GM03348 (cell line): Measurements from ENCODE around the gene SYTL5.

Source experiments
- DNase-seq: peaks from one replicate; pipeline ENCODE4 v3.0.0; 2012; ENCODE audit warnings: low spot score

SYTL5 gene

DNA sequence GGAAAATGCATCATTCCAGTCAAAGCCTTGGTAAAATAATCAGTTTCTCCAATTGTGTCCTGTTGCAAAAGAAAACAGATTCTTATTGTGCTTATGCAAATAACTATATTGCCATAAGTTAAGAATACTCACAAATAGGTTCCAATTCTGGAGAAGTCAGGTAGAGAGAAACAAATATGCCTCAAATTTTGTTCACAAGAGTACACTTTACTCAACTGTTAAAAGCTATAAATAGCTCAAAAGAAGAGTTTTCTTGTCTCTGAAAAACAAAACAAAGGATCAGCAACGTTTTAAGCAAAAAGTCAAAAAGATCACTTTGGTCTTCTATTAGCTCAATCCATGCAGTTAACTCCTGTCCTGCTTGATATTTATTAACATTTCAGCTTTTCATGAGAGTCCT lies 21.9 kb downstream of the SYTL5 start:
- no peak for DNase-seq

DNA sequence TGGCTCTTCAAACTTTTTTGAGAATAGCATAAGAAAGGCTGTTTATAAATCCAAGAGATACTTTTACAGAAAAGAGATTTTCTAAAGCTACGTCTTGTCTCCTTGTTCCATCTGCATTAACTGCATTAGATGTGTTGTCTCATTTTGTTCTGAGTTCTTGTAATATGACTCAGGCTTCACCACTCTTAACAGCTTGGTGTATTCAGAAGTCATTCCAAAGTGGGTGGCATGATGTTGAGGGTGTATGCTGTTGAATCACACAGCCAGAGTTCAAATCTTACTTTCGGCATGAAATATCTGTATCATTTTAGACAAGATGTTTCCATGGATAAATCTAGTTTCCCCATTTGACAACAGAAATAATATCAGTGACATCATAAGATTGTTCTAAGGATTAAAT lies 30.1 kb downstream of the SYTL5 start:
- DNase-seq: no peak

DNA sequence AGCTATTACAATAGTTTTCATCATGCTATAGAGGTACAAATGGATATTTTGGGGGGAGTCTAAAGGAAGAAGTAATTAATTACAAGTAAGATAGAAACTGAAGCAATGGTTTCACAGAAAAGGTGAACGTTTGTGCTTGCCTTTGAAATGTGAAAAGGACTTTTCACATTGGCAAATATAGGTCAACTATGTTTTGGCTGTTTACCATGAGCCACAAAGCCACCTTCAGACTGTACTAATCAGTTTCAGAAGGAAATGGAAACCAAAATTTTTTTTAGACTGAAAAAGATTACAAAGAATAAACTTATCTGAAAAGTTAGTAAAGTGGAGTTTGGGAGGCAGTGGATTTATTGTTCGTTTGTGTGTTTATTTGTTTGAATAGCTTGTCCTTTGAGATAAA lies 32.1 kb downstream of the SYTL5 start:
- no peak for DNase-seq

DNA sequence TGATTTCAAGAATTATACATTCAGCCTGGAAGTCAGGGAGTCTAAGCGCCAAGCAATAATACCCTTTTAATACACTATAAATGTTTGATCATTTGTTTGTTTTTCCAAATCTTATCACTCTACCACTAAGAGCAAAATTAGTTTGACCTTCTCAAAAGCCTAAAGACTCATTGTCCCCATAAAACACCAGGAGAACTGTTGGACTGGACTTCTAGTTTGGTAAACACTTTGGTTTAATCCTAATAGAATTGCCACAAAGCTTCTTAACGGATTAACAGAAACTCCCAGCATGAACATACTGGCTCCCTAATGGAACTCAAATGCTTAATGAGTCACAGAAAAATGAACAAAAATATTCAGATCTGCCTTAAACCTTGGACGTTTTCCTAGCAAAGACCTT lies 34.9 kb downstream of the SYTL5 start:
- no peak for DNase-seq

DNA sequence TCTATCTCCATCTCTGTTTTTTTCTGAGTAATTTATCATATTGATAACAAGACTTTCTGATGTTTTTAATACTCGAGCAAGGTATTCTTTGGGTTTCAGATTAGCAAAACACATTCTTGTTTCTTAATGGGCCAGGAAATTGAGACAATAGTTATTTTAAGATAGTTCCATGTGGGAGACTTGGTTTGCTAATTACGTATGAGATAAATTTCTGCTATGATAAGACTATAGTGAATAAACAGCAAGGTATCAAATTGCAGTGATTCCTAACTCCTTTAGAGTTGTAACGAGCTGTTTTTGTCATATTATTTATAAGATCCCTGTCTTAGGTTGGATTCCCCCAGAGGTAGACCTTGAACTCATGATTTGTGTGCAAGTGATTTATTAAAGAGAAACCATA lies 38.3 kb downstream of the SYTL5 start:
- no peak for DNase-seq

DNA sequence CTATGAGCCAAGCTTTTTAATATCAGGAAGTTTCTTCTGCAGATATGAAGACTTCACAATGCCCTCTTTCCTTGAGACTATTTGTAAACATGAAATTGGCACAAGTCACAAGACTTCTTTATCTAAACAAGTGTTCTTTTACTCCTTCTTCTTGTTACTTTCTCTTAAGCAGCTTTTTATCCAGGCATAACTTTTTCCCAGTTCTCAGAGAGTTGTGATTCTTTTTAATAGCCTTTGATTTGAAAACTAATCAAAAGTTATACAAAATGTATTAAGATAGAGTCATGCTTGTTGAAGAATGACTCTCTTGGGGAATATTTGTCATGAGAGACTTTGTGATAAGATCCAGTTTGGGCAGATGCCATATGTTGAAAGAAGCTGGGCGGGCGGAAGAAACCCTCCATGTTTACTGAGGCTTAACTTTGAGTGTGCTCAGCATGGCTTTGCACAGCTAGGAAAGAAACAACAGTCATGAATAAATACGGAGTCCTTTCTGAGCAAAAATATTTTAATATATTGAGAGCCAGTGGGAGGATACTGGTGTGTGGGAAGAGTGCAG lies 39.3 kb downstream of the SYTL5 start:
- DNase-seq: no peak

DNA sequence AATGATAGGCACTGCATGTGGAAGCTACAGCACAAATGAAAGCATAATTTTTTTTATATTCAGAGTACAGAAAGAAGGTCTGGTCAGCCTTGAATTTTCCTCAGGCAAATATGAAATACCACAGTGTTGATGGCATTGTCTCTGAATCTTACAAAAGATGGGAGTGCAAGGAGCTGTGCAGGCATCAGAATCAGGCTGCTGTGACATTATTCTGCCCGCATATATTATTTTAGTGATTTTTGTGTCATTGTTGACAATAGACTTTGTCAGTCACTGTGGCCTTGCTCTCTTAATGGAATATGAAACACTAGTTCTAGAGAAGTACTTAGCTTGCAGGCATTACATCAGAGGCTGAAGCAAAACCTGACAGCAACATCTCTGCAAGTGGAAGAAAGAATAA lies 42.5 kb downstream of the SYTL5 start:
- DNase-seq: no peak

DNA sequence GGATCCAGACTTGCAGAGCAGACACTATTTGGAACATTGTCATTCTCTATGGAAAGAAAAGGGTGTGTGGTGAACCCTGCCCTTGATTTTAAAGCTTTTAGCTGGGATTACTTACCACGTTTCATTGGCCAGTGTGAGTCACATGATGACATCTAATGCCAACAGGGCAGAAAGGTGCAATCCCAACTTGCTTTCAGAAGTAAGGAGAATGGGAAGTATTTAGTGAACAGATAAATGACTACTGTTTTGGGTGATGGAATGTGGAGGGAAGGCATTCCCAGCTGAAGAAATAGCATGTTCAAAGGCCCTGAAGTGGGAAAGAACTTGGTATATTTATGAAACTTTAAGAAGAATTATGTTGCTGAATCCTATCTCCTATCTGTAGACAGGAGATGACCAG lies 44.5 kb downstream of the SYTL5 start:
- no peak for DNase-seq

DNA sequence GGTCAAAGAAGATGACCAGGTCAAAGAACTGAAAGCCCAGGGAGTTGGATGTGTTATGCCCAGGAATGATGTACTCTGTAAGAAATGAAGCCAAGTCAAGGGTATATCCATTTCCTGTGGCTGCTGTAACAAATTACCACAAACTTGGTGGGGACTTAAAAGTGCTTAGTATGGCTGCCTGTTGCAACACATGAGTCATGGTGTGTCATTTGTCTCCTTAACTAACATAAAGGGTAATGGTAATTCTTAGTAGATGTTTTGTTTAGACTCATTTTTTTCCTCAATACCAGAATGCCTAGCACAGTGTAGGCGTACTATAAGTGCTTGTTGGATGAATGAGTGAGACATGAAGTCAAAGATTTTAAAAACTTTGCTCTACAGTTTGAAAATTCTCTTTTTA lies 45.7 kb downstream of the SYTL5 start:
- peak; percentile 8 for DNase-seq

DNA sequence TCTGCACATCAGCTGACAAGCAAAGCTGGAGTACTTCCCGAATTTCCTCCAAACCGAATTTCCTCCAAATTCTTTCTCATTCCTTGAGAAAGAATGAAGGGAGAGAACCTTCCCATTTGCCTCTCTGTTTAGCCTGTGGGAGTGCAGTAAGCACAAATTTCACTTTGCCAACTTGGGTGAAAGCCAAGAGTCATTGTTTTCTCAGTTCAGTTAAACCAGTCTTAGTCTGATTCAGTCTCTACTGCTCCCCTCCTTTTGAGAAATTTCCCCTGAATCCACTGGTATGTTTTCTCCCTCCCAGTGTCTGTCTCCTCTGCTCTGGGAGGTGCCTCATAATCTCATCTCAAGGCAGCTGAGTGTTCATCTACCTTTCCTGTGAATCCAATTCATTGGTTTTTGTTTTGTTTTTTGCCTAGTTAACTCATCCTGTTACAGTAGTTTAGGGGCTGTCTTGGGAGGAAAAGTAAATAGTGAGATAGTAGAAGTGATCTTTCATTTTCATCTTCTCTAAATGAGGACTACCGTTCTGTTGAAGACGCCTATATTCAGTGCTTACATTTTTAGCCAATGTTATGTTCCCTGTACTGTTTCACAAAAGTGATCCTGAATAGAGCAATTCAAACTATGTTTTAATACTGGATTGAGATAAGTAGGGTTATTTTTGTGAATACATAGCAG lies 49.0 kb downstream of the SYTL5 start:
- DNase-seq: no peak

DNA sequence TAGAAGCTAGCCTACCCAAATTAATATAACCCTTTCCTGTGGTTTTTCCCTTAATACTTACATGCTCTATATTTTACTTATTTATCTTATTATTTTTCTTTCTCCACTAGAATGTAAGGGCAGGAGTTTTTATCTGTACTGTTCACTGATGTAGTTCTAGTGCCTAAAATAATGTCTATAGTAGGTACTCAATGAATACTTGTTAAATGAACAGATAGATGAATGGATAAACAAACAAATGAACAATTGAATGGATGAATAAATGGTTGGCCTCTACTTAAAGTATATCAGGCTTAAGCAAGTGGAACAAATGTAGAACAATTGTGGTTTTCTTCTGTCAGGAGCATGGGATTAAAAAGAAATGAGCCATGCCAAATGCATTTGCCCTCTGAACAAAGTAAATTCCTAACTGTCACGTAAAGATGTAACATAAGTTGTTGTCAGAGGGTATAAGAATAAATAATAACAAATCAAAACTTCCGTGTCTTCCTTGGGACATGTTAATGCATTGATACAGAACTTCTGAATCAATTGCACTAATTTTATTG lies 54.1 kb downstream of the SYTL5 start:
- no peak for DNase-seq

DNA sequence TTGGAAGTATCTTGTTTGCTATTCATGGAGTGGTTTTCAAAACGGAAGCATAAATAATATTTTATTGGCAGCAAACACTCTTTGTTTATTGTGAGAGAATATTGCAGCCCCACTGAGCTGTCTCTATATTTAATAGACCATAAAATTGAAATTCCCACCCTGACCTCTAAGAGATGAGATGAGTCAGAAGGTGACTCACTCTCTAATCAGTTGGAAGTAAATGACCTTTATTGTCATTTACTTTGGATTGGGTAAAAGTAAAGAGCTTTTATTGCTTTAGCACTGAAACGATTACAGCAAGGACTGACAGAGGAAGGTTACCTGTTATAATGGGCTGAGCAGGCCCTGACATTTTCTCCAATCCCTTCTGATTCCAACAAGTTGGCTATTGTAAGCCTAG lies 55.0 kb downstream of the SYTL5 start:
- DNase-seq: no peak

DNA sequence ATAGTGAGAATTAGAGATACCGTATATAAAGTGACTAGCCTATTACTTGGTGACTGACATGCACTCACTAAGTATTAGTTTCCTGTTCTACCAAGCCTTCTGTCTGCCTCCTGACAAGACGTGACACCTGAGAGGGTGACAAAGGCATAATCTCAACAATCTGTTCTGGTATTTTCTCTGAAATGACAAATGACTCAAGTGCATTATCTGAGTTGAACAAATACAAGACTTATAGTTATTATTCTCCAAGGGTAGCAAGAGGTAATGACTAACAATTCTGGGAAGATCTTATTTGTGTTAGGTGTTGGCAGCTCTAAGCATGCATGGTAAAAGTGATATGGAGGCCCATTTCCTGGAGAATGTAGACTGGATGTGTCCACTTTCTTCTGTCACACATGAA lies 60.6 kb downstream of the SYTL5 start:
- DNase-seq: no peak

DNA sequence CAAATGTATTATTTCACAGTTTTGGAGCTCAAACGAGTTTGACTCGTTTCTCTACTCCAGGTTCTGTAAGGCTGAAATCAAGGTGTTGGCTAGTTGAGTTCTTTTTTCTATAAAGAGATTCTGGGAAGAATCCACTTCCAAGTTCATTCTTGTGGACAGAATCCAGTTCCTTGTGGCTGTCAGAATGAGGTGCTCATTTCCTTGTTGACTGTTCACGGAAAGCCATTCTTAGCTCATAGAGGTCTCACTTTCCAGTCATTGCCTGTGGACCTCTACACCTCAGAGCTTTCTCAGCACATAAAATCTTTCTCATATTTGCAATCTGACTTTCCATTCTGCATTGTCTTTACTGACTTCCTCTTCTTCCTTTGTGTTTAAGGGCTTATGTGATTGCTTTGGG lies 62.9 kb downstream of the SYTL5 start:
- DNase-seq: no peak

DNA sequence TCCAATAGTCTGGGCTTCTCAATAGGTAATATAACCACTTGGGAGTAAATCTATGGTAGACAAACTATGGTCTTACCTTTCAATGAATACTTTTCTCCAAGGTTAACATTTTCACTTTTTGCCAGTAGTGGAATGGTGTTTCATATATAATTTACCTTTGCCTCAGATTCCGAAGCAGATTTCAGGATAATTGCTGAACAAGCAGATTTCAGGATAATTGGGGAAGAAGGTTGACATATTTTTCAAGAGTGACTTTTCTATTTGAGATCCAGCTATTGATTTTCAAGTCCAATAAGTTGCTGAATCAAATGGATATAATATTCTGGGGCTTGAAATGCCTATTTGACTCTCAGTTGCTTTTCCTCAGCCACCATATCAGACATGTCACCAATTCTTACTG lies 63.6 kb downstream of the SYTL5 start:
- no peak for DNase-seq

DNA sequence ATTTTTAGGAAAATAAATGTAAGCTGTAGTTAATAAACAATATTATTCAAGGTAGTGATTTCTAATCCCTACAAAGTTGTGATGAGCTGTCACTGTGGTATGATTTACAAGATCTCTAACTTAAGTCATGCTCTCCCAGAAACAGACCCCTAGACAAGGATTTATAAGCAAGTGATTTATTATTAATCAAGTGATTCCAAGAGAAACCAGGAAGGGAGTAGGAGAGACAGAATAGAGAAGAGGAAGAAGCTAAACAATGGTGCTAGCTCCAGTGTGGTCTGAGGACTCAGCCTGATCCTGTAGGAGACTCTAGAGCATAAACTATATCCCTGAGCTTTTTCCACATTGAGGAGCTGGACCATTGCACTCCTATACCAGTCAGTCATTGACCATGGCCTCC lies 73.1 kb downstream of the SYTL5 start:
- DNase-seq: no peak

DNA sequence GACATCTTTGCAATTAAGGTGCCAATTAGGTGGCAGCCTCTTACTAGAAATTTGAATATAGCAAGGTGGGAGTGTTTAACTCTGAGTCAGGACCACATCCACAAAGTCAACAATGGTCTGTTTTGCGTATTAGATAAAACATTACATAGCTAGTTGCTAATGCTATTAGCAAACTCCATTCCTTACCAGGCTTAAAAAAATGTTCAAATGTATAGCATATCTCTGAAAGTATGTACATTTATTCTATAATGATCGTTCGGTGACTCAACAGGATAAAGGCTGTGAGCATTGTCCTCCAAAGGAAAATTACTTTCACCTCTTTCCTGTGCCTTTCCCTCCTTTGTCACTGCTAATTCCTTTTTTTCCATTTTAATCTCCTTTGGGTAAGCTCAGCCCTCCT lies 74.5 kb downstream of the SYTL5 start:
- no peak for DNase-seq

DNA sequence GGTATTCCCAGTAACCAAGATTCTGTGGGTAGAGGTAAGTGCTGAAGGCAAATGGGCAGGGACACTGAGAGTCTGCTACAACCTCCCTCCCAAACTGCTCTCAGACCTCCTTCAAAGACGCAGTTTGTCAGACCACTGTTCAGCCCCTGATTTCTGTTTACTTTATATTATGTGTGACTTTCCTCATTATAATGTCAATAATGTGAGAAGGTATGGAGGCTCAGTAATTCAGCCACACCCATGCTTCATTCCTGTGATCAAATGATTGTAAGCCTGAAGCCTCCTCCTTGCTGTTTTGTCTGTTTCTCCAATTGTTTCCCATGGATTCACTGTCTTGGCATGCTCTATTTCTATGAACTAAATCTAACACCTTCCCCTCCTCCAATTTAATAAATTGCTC lies 75.6 kb downstream of the SYTL5 start:
- DNase-seq: no peak

DNA sequence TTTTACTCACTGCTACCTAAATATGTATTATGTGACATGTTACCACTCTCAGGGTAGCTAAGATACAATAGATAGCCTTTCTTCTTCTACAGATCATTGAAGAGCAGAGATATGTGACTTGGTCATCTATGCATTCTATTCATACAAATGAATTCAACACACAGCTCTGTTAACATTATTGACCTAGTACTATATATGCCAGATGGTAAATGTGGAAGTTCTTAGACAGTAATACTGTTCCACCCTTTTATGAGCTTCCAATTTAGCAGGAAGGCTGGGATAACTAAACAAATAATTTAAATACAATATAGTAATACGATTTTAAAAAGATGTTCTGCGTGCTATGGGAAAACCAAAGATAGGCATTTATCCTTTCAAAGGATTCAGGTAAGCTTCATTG lies 76.0 kb downstream of the SYTL5 start:
- no peak for DNase-seq

DNA sequence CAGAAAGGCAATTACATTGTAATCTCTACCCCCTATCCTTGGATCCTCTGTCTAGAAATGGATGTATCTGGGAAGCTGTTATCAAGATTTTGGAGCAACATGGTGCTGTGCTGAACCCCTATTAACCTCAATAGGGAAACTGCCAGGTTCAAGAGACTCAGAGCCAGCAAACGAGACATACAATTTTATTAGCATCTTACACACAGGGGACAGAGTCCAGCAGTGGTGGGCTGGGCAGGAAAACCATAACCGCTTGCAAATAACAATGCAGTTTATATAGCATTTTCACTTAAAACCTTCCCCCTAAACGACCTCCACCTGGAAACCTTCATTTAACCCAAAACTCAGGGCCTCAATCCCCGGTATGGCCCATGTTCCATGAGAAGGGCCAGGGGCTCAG lies 79.5 kb downstream of the SYTL5 start:
- DNase-seq: no peak

DNA sequence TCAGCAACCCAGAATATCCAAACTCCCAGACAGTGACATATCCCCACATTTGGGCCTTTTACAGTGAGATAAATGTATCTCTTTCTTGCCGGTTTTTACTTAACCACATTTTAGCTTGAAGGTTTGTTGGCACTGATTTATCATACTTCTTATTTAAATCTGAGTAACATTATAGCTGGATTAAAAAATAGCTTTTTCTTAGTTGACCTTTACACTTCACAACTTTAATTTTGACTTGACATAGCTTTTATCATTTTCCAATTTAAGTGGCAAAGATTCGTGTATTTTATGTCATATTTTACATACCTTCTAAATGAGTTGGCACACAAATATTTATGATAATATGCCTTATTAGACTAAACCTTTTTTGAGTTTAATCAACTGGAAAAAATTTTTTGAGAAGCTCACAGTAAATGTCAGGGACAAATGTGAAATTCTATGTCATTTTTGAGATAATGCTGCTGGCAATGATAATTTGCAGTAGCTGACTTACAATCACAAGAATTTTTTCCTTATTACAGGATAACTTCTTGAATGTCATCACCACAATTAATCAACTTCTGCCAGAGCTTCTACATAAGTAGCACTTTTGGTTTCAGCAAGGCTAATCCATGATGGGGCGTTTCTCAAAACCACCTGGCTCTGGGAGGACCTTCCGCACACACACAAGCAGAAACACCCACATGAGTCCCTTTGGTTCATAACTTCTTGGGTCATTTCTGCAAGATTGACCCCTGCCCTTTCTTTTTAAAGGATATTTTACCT lies 80.3 kb downstream of the SYTL5 start:
- DNase-seq: no peak

DNA sequence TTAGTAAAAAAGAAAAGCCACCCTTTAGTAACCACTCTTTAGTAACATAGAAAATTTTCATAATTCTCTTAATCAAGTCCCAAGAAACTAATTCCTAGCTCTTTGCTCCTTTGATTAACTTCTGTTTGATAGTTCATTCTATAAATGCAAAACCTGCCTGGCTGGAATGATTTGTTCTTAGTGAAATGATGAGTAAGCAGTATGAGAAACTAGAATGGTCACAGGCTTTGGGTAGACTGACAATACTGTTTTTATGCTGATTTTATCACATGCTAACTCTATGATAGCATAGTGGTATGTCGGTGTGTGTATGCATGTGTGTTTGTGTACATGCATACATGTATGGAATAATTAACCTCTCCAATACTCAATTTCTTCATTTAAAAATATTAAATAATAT lies 81.2 kb downstream of the SYTL5 start:
- DNase-seq: no peak

DNA sequence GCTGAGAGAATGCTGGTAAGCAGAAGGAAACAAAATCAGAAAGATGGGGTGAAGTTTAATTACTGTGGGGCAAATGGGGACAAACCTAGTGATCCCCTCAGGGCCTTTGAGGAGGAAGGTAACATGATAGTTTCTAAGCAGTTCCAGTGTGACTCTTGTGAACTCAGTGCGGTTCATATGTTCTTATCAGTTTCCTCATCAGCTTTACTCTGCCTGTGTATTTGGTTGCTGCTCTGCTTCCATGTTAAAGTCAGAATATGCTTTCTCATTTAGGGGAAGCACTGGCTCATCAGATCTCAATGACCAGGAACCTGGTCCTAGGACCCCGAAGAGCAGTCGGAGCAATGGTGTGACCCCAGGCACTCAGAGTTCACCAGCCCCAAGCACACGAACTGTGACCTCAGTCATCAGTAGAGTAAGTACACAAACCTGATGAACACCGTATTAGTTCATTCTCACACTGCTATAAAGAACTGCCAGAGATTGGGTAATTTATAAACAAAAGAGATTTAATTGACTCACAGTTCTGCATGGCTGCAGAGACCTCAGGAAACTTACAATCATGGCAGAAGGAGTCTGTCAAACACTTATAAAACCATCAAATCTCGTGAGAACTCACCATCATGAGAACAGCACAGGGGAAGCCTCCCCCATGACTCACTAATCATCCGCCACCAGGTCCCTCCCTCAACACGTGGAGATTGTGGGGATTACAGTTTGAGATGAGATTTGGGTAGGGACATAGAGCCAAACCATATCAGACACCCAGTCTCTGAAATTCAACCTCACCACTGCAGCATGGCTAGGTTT lies 83.0 kb downstream of the SYTL5 start:
- DNase-seq: no peak
